Endothelial cell of umbilical vein (primary cell): ENCODE data around the gene TRIML1. TPM values are rescaled to one million over a fixed set of nuclear protein-coding genes. Genes with fewer than 3 reads are reported as not detected.

ENCODE experiments used
- BruUV-seq: library from RNA; stranded (reverse); fragments of 400-500 nt; replicated peaks from 2 replicates; lab custom pipeline; 2021; lab: Mats Ljungman, UMichigan
- CTCF ChIA-PET: fragments of 300-600, 350-600 bp; sonication (Branson Sonifier 250); formaldehyde crosslinking; loops from one replicate; lab custom pipeline; 2021; ENCODE audit warnings: antibody characterized with exemption, inconsistent platforms; lab: Charles Lee
- POLR2A ChIA-PET: fragments of 300-600, 350-600 bp; sonication (Branson Sonifier 250); formaldehyde crosslinking; loops from one replicate; lab custom pipeline; 2021; ENCODE audit warnings: antibody characterized with exemption, inconsistent platforms; lab: Charles Lee
- DNase-seq: peaks from one replicate; pipeline ENCODE4 v3.0.0-alpha.2; 2011; ENCODE audit warnings: low read depth, low spot score
- FAIRE-seq: peaks from 2 replicates; lab custom pipeline; 2011; peaks lifted over from hg19 to GRCh38; lab: Jason Lieb, UNC
- H2AFZ ChIP-seq: 2 replicates; pipeline ENCODE4 v1.6.0; 2012; ENCODE audit warnings: low read depth, low read length, control low read depth, inconsistent platforms
- H3K27ac ChIP-seq: 2 replicates; pipeline ENCODE4 v1.5.1; 2011; ENCODE audit warnings: low read depth, mild to moderate bottlenecking, control low read depth, low read length, moderate library complexity; ENCODE audit not compliant: insufficient read depth
- H3K27me3 ChIP-seq, 2 experiments: 2 replicates each; pipeline versions ENCODE4 v1.6.0 to v1.6.1; 2011; ENCODE audit warnings: low read length in 2 of 2, mixed read lengths in 1 of 2; ENCODE audit not compliant: control insufficient read depth in 2 of 2, insufficient read depth in 2 of 2
- H3K36me3 ChIP-seq, 2 experiments: 2 replicates in 1 of 2; 3 replicates in 1 of 2; pipeline ENCODE4 v1.5.1; 2011; ENCODE audit warnings: low read length in 2 of 2, mild to moderate bottlenecking in 1 of 2, moderate library complexity in 1 of 2; ENCODE audit not compliant: control insufficient read depth in 2 of 2, insufficient read depth in 2 of 2; ENCODE audit errors: extremely low read depth in 1 of 2
- H3K4me1 ChIP-seq: 3 replicates; pipeline ENCODE4 v1.5.1; 2011; ENCODE audit warnings: mild to moderate bottlenecking, low read length; ENCODE audit not compliant: control insufficient read depth, insufficient read depth; ENCODE audit errors: extremely low read depth
- H3K4me2 ChIP-seq: 2 replicates; pipeline ENCODE4 v1.6.1; 2011; ENCODE audit warnings: low read length, control low read depth, mixed read lengths; ENCODE audit not compliant: insufficient read depth
- H3K4me3 ChIP-seq, 3 experiments: fragments of 200-600 bp in 1 of 3; sonication (generic), shearing (Covaris generic) in 1 of 3; replicated peaks in 1 of 3; 2 replicates each; pipeline ENCODE4 v1.5.1; 2011 to 2016; ENCODE audit warnings: control low read depth in 3 of 3, low read length in 3 of 3, mild to moderate bottlenecking in 2 of 3, inconsistent platforms in 1 of 3, low read depth in 1 of 3, moderate library complexity in 1 of 3; ENCODE audit not compliant: insufficient read depth in 1 of 3
- H3K79me2 ChIP-seq: 2 replicates; pipeline ENCODE4 v1.6.0; 2012; ENCODE audit warnings: low read length, inconsistent platforms; ENCODE audit not compliant: control insufficient read depth, insufficient read depth
- H3K9ac ChIP-seq: replicated peaks from 2 replicates; pipeline ENCODE3; 2011; ENCODE audit warnings: low read length, control low read depth; ENCODE audit not compliant: insufficient read depth; ENCODE audit errors: extremely low read depth
- H3K9me1 ChIP-seq: replicated peaks from 3 replicates; pipeline ENCODE4 v1.6.0; 2011; ENCODE audit warnings: mild to moderate bottlenecking, low read length; ENCODE audit not compliant: control insufficient read depth, insufficient read depth; ENCODE audit errors: extremely low read depth
- H3K9me3 ChIP-seq: replicated peaks from 2 replicates; pipeline ENCODE4 v1.5.1; 2012; ENCODE audit warnings: low read length, inconsistent platforms; ENCODE audit not compliant: control insufficient read depth, insufficient read depth
- H4K20me1 ChIP-seq: replicated peaks from 2 replicates; pipeline ENCODE3; 2011; ENCODE audit warnings: mild to moderate bottlenecking, low read length; ENCODE audit not compliant: control insufficient read depth, insufficient read depth; ENCODE audit errors: extremely low read depth
- EZH2 ChIP-seq: IDR thresholded peaks from 2 replicates; pipeline ENCODE4 v1.6.1; 2012; ENCODE audit warnings: borderline replicate concordance, low read depth, mild to moderate bottlenecking, moderate library complexity, low read length, inconsistent platforms; ENCODE audit not compliant: severe bottlenecking
- FOS ChIP-seq: IDR thresholded peaks from 2 replicates; pipeline ENCODE4 v1.6.1; 2011; ENCODE audit warnings: mild to moderate bottlenecking, low read length, moderate library complexity, borderline replicate concordance; ENCODE audit not compliant: insufficient read depth
- GATA2 ChIP-seq: IDR thresholded peaks from 2 replicates; pipeline ENCODE4 v1.7.0; 2011; ENCODE audit warnings: low read depth, mild to moderate bottlenecking, moderate library complexity, mixed read lengths, low read length; ENCODE audit not compliant: insufficient read length, insufficient read depth
- JUN ChIP-seq: IDR thresholded peaks from 2 replicates; pipeline ENCODE4 v1.6.1; 2011; ENCODE audit warnings: borderline replicate concordance, low read depth; ENCODE audit not compliant: insufficient read length, insufficient read depth
- MYC ChIP-seq: IDR thresholded peaks from one replicate; pipeline ENCODE4 v1.6.1; 2011; ENCODE audit warnings: mild to moderate bottlenecking, low read depth, low read length
- POLR2A ChIP-seq: IDR thresholded peaks from 2 replicates; pipeline ENCODE4 v1.6.1; 2012; ENCODE audit warnings: low read depth, mild to moderate bottlenecking, control low read depth, low read length
- POLR2AphosphoS5 ChIP-seq: IDR thresholded peaks from 2 replicates; pipeline ENCODE4 v1.6.1; 2012; ENCODE audit warnings: low read depth, mild to moderate bottlenecking, control low read depth, low read length, moderate library complexity; ENCODE audit not compliant: insufficient read depth
- dilution Hi-C: fragments of 300-500 bp; cut with MboI; formaldehyde crosslinking; loops from one replicate; pipeline ENCODE4 v1.15.0; 2019; ENCODE audit warnings: low sequenced_read_pairs; ENCODE audit not compliant: extremely low pct_ligation_motif_present
- intact Hi-C: fragments of 100-400 bp; cut with micrococcal nuclease; formaldehyde crosslinking; loops from one replicate; pipeline ENCODE4 v1.10.0; 2022
- polyA plus RNA-seq, 4 experiments: library from polyadenylated mRNA; depleted of rRNA in 3 of 4; stranded (reverse) in 3 of 4; unstranded in 1 of 4; fragments of >200 nt; gene quantifications; 2 replicates each; pipeline versions ENCODE4 v1.2.1 to v1.2.3, GENCODE V29; 2011 to 2012; ENCODE audit warnings: missing spikeins in 1 of 4
- total RNA-seq: library from RNA; stranded (reverse); gene quantifications from 2 replicates; pipeline ENCODE4 v1.2.3, GENCODE V29; 2021
- TF ChIP-seq, protein P1 (sequence below): IDR thresholded peaks from 2 replicates; pipeline ENCODE4 v1.6.1; 2011; ENCODE audit not compliant: insufficient read depth, insufficient read length
- TF ChIP-seq, protein P2 (sequence below), 2 donors: IDR thresholded peaks; 1 replicate in 1 of 2; 2 replicates in 1 of 2; pipeline ENCODE4 v1.5.1; 2011; ENCODE audit warnings: low read length in 2 of 2, mild to moderate bottlenecking in 2 of 2, moderate library complexity in 2 of 2, control low read depth in 1 of 2, inconsistent platforms in 1 of 2, low read depth in 1 of 2; ENCODE audit not compliant: insufficient read depth in 1 of 2; ENCODE audit errors: extremely low read depth in 1 of 2

TRIML1 gene
- total and polyA plus RNA-seq, 2 donors (not counting 3 experiments of a cell fraction or from before 2014, with no cell fraction given) = not detected

DNA sequence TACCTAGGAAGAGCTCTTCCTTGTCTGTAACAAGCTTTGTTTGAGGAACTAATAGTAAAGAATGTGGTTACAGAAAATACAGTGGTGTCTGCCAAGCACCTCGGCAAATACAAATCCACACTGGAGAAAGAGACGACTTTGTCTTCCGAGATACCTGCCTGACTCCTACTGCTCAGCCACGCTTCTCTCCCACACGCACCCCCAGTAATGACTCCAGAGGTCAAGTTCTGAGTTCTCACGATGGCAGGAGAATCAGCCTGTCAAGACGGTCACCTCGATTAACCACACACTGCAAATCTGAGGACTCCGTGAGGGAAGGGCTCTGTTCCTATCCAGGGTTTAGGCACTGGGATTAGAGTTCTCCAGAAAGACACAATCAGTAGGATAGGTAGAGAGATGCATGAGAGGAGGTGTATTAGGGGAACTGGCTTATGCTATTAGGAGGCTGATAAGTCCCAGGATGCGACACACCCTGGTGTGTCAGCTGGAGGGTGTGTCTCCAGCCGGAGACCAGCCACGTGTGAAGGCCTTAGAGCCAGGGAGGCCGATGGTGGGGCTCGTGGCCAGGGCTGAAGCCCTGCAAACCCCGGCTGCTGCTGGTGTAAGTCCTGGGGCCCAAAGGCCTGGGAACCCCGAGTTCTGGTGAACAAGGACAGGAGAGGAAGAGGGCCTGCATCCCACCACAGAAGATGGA is 21.5 kb upstream of the TRIML1 start:
- no peaks in the 10 kb centered on the region for H3K4me1 ChIP-seq
- no peaks in the 10 kb centered on the region for H3K36me3 ChIP-seq
- CTCF ChIA-PET = no interaction called here
- POLR2A ChIA-PET = no interaction called here
- peaks cover 6% of the 10 kb centered on the region for H3K9me3 ChIP-seq
- H4K20me1 ChIP-seq = no peaks in the 10 kb centered on the region
- H3K4me2 ChIP-seq = no peak overlapping the region
- H3K9me1 ChIP-seq = no peaks in the 10 kb centered on the region
- DNase-seq (no peak), FAIRE-seq (no peak)
- H3K27me3 ChIP-seq = no peaks in the 10 kb centered on the region
- no peaks in the 10 kb centered on the region for H3K79me2 ChIP-seq
- H3K27ac ChIP-seq = no peak overlapping the region
- intact Hi-C loops = no loop called here
- H2AFZ ChIP-seq = no peak overlapping the region
- no peak for TF ChIP-seq EZH2
- TF ChIP-seq MYC = no peak
- no peak for TF ChIP-seq POLR2AphosphoS5
- no peak for TF ChIP-seq POLR2A
- TF ChIP-seq GATA2 = no peak
- TF ChIP-seq, protein P1, sequence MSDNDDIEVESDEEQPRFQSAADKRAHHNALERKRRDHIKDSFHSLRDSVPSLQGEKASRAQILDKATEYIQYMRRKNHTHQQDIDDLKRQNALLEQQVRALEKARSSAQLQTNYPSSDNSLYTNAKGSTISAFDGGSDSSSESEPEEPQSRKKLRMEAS = no peak
- no peak for TF ChIP-seq FOS
- TF ChIP-seq, protein P2, sequence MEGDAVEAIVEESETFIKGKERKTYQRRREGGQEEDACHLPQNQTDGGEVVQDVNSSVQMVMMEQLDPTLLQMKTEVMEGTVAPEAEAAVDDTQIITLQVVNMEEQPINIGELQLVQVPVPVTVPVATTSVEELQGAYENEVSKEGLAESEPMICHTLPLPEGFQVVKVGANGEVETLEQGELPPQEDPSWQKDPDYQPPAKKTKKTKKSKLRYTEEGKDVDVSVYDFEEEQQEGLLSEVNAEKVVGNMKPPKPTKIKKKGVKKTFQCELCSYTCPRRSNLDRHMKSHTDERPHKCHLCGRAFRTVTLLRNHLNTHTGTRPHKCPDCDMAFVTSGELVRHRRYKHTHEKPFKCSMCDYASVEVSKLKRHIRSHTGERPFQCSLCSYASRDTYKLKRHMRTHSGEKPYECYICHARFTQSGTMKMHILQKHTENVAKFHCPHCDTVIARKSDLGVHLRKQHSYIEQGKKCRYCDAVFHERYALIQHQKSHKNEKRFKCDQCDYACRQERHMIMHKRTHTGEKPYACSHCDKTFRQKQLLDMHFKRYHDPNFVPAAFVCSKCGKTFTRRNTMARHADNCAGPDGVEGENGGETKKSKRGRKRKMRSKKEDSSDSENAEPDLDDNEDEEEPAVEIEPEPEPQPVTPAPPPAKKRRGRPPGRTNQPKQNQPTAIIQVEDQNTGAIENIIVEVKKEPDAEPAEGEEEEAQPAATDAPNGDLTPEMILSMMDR (IDR thresholded peaks at IDR 0.05; ENCODE audit: extremely low read depth in 1 of 2, insufficient read depth in 1 of 2, low read depth in 1 of 2, low read length in 2 of 2) = no peak
- no peak for TF ChIP-seq JUN
- no peak overlapping the region for H3K4me3 ChIP-seq
- no TSS peak for BruUV-seq
- dilution Hi-C loops = no loop called here
- no peak overlapping the region for H3K9ac ChIP-seq
